NCI-H82 treated with DMSO at 0.1 percent for 48 hours (cell line): ENCODE measurements around the gene ZNF200.
"Not testable (repeated sequence)": the region's sequence is repeated elsewhere in the genome, so short reads cannot be mapped to it uniquely, and the experiment has no call there.

Experiments
- DNase-seq: peaks from one replicate; lab custom pipeline; 2025; ENCODE audit not compliant: unreplicated experiment; lab: John Stamatoyannopoulos, UW

Gene ZNF200

GRCh38 chr16:3234857-3235561, at the start of gene ZNF200:
Gene ZNF200 (minus strand): TSS chr16:3235158. CDS start chr16:3233755, 1,403 bp downstream.
- peak; percentile 73 for DNase-seq

- no peak for DNase-seq
Observed at GRCh38 chr16:3283543-3284447, 48.8 kb upstream of the ZNF200 start.

DNA sequence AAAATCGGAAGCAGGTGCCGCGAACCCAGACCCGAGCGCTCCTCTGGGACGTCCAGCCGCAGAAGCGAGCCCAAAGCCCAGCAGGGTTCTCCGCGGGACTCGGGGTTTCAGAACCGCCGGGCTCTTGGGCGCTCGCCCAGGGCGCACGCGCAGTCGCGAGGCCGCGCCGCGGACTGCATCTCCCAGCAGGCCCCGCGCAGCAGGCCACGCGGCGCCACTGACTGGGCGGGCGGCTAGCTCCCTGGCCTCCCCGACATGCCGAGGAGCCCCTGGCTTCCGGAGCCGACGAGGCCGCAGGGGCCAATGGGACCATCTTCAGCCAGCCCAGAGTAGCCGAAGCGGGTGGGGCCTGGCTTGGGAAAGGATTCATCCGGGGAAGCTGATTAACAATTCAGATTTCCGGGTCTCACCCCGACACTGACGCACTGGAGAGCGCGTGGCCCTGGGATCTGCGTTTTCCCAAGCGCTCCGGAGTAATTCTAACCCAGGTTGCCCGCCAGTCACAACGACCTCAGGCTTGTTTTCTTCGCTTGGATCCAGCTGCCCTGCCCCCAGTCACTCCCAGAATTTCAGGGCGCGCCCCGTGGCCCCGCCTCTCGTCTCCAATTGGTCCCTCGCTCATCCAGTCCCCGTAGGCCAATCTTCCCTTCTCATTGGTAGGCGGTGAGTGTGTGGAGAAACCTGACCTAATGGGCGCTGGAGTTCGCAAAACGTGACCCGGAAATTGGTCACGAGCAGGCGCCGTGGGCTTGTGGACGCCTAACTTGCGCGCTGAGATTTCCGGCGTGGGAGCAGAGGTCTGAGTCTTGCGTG, 48.0 kb upstream of the ZNF200 start, which contains the start of gene ZNF263:
Gene ZNF263 (plus strand): TSS at position 762 of the 813 bp plus-strand sequence. CDS start 328 bp downstream, outside the sequence.
- peak; percentile 98 for DNase-seq

DNA sequence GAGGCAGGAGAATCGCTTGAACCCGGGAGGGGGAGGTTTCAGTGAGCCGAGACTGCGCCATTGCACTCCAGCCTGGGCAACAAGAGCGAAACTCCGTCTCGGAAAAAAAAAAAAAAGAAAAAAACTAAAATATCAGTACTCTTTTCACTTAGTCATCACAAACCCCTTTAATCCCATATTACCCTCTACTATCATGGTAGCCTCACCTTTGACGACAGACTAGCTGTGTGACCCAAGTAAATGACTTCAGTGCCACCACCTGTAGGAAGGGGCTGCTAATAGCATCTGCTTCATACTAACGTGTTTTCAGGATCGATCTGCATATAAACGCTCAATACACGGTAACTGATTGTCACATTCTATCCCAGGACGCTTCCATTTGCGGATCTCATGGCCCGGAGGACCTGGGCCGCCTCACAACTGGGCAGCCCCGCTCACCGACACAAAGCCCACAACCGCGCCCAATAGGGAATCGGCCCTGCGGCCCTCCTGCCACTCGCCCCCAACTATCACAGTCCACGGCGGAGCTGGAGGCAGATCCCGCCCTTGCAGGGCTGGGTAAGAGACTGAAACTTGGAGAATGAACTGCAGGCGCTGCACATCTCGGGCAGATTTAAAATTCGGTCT, 47.3 kb upstream of the ZNF200 start:
- peak; percentile 80 for DNase-seq

GRCh38 chr16:3281222-3281820, 46.4 kb upstream of the ZNF200 start:
- no peak for DNase-seq

DNA sequence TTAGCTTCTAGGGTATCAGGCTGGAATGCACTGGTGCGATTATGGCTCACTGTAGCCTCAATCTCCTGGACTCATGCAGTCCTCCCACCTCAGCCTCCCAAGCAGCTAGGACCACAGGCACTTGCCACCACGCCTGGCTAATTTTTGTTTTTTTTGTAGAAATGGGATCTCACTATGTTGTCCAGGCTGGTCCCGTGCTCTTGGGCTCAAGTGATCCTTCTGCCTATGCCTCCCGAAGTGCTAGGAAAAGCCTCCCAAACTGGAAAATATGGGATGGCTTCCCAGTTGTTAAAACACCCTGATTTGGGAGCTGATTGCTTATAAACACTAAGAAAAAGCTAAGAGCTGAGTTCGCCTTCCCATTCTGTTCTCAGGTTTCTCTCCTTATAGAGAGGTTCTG, 41.7 kb upstream of the ZNF200 start:
- DNase-seq = no peak

DNA sequence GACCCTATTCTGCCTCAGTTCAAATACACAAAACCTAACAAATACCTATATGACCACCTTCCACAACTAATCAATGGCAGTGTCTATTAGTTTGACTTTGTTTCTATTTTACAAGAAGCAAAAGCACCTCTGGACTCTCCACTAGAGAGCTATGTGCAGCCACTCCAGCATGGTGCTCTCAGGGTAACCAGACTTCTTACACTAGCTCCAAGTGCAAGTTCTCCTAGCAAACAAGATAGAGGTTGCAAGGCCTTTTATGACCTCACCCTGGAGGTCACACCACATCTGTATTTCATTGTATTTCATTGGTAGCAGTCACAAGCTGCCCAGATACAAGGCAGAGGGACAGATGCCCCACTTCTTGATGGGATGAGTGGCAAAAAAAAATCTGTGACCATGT, 40.0 kb upstream of the ZNF200 start:
- no peak for DNase-seq

DNA sequence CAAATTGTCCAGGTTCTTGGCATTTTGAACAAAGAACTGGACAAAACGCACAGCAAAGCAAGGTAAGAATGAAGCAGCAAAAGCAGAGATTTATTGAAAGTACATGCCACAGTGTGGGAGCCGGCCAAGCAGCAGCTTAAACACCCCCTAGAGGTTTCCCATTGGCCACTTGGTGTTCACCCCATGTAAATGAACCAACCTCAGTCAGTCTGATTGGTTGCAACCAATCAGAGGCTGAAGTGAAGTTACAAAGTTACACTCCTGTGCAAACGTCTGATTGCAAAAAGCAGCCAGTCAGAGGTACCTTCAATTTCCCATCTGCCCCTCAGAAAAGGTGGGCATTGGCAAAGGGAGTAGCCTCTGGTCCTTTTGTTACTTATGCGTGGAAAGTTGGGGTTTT, 39.5 kb upstream of the ZNF200 start:
- peak; percentile 22 for DNase-seq

- DNase-seq = not testable (repeated sequence)
Observed at GRCh38 chr16:3271281-3271680, 36.3 kb upstream of the ZNF200 start.

DNA sequence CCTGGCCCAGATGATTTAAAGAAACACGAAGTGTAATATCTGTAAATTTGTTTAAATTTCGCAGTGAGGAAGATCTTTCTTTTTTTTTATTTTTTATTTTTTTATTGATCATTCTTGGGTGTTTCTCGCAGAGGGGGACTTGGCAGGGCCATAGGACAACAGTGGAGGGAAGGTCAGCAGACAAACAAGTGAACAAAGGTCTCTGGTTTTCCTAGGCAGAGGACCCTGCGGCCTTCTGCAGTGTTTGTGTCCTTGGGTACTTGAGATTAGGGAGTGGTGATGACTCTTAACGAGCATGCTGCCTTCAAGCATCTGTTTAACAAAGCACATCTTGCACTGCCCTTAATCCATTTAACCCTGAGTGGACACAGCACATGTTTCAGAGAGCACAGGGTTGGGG, 35.8 kb upstream of the ZNF200 start:
- DNase-seq = not testable (repeated sequence)

- DNase-seq = no peak
Observed at GRCh38 chr16:3268294-3268693, 33.3 kb upstream of the ZNF200 start.

DNA sequence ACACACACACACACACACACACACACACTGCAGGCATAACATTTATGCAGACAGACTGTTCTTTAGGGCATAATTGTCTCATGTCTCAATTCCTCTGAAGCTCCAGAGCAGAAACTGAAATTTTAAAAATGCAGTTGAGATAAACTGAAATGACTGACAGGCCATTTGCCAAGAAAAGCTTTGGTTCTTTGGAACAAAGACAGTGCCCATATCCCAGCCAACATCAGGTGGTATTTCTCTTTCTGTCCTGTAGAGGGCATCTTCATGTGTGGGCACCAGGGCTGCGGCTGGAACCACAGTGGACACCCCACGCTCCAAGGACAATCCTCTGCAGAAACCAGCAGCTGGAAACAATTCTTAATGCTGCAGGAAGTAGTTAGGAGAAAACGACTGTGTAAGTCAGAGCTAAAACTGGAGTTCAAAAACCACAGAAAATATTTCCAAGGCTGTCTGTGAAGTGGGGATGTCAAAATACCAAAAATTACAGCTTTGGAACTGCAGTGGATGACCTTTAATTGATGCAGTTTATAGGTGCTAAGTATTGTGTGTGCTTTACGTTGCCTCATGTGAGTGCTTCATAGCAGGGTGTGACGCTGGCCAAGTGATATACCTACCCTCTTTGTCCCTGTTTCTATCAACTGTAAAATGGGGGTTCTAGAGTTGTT, 32.0 kb upstream of the ZNF200 start:
- DNase-seq = peak; percentile 8

GRCh38 chr16:3264137-3265036, 29.4 kb upstream of the ZNF200 start:
- DNase-seq = peak; percentile 96

GRCh38 chr16:3262517-3262916, 27.6 kb upstream of the ZNF200 start:
- no peak for DNase-seq

- no peak for DNase-seq
Observed at GRCh38 chr16:3259836-3260235, 24.9 kb upstream of the ZNF200 start.

- DNase-seq = no peak
Observed at GRCh38 chr16:3256866-3257465, 22.0 kb upstream of the ZNF200 start.

DNA sequence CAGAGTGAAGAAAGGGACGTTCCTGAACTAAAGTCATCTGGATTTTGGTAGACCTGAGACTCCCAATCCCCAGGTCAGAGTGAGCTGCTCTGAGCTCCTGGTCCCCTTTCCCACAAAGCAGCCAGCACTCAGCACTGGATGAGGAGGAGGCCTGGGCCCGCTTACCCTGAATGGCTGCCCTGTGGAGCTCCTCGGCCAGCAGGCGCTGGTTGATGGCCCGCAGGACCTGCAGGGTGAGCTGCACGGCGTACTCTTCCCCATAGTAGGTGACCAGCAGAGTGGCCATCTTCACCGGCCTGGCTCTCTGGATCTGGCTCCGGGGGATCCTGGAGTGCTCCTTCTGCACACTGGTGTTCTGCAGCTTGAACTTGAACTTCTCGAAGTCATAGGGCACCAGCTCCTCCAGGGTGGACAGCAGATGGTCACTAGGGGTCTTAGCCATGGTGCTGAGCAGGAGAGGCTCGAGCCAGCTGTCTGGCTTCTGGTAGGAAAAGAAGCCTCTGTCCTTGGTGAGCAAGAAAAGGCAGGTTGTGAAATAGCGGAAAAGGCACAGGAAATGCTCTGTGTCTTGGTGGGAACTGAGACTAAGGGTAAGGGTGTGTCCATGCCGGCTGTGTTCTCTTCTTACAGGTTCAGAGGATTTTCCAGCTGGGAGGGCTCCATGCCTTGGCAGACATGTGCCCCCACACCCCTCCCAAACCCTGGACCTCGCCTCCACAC, 21.3 kb upstream of the ZNF200 start, which contains the start of gene MEFV:
Gene MEFV (minus strand): TSS at position 488 of the 720 bp plus-strand sequence. CDS start 46 bp downstream, at position 442.
- DNase-seq = no peak

DNA sequence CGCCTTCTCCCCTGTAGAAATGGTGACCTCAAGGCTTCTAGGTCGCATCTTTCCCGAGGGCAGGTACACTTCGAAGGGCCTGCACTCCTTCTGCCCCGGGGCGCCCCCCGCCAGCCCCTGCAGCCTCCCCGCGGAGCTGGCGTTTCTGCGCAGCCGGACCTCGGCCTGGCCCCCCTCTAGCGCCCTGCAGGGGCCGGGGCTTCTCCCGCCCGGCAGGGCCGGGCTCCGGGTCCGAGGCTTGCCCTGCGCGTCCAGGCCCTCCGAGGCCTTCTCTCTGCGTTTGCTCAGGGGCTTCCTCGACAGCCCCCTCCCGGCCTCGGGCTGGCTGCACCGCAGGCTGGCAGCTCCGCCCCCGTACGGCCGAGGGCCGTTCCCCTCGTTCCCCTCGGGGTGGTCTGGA, 19.4 kb upstream of the ZNF200 start:
- DNase-seq = no peak
